Glutamatergic neuron (in vitro differentiated cells): ENCODE results near the gene ASPA. TPM values are rescaled to one million over a fixed set of nuclear protein-coding genes. Genes with fewer than 3 reads are reported as not detected.

Source experiments
- DNase-seq: peaks from one replicate; pipeline ENCODE4 v3.0.0; 2022
- H3K27ac Mint-ChIP-seq: one replicate; pipeline ENCODE4 v1.8.0; 2020; ENCODE audit warnings: mild to moderate bottlenecking, mixed read lengths, inconsistent platforms; ENCODE audit not compliant: unreplicated experiment
- H3K27me3 Mint-ChIP-seq: one replicate; pipeline ENCODE4 v1.8.0; 2020; ENCODE audit warnings: mild to moderate bottlenecking, moderate library complexity, mixed read lengths, inconsistent platforms; ENCODE audit not compliant: unreplicated experiment
- H3K36me3 Mint-ChIP-seq: one replicate; pipeline ENCODE4 v1.8.0; 2020; ENCODE audit warnings: mild to moderate bottlenecking, mixed read lengths, inconsistent platforms; ENCODE audit not compliant: unreplicated experiment
- H3K4me1 Mint-ChIP-seq: one replicate; pipeline ENCODE4 v1.8.0; 2020; ENCODE audit warnings: mild to moderate bottlenecking, low read depth, mixed read lengths, inconsistent platforms; ENCODE audit not compliant: unreplicated experiment
- H3K4me3 Mint-ChIP-seq: one replicate; pipeline ENCODE4 v1.8.0; 2020; ENCODE audit warnings: mild to moderate bottlenecking, mixed read lengths, inconsistent platforms; ENCODE audit not compliant: unreplicated experiment
- H3K9me3 Mint-ChIP-seq: one replicate; pipeline ENCODE4 v1.8.0; 2020; ENCODE audit warnings: mild to moderate bottlenecking, moderate library complexity, mixed read lengths, inconsistent platforms; ENCODE audit not compliant: unreplicated experiment
- CTCF ChIP-seq: fragments of 200-600 bp; sonication (generic); IDR thresholded peaks from one replicate; pipeline ENCODE4 v1.5.0; 2021; ENCODE audit not compliant: partially characterized antibody, unreplicated experiment
- total RNA-seq: library from RNA; stranded (reverse); fragmentation: NEBNext Ultra II Directional; extraction: Animal tissue kit (Norgen Biotek cat#: 25700); gene quantifications from one replicate; pipeline ENCODE4 v1.2.1, GENCODE V29; 2021; ENCODE audit not compliant: unreplicated experiment

ASPA gene
- total RNA-seq, 1 donor from 2014 or later, result not detected

GRCh38 chr17:3545151-3545550 is 69.4 kb downstream of the ASPA start:
- peaks cover 13% of the 10 kb centered on the region for H3K36me3 Mint-ChIP-seq
- no peak overlapping the region for H3K4me3 Mint-ChIP-seq
- no peaks in the 10 kb centered on the region for H3K27me3 Mint-ChIP-seq
- H3K27ac Mint-ChIP-seq, result no peak overlapping the region
- H3K4me1 Mint-ChIP-seq, result no peaks in the 10 kb centered on the region
- H3K9me3 Mint-ChIP-seq, result peaks cover 12% of the 10 kb centered on the region
- no peak for DNase-seq
- no peak for TF ChIP-seq CTCF

GRCh38 chr17:3546521-3546920 is 70.7 kb downstream of the ASPA start:
- Mint-ChIP-seq H3K4me1 (no peaks in the 10 kb centered on the region), H3K27me3 (no peaks in the 10 kb centered on the region), H3K36me3 (peaks cover 11% of the 10 kb centered on the region), H3K9me3 (peaks cover 12% of the 10 kb centered on the region), H3K4me3 (no peak overlapping the region), H3K27ac (no peak overlapping the region)
- DNase-seq, result no peak
- TF ChIP-seq CTCF, result no peak

GRCh38 chr17:3546997-3547396 is 71.2 kb downstream of the ASPA start:
- DNase-seq, result no peak
- peaks cover 12% of the 10 kb centered on the region for H3K9me3 Mint-ChIP-seq
- TF ChIP-seq CTCF, result no peak
- H3K4me3 Mint-ChIP-seq, result no peak overlapping the region
- no peaks in the 10 kb centered on the region for H3K27me3 Mint-ChIP-seq
- no peak overlapping the region for H3K27ac Mint-ChIP-seq
- no peaks in the 10 kb centered on the region for H3K4me1 Mint-ChIP-seq
- peaks cover 8% of the 10 kb centered on the region for H3K36me3 Mint-ChIP-seq

- no peak for DNase-seq
- no peak for TF ChIP-seq CTCF
- peaks cover 12% of the 10 kb centered on the region for H3K9me3 Mint-ChIP-seq
Measured at GRCh38 chr17:3547628-3548027, 71.8 kb downstream of the ASPA start.

GRCh38 chr17:3549610-3550162 is 73.9 kb downstream of the ASPA start:
- Mint-ChIP-seq H3K9me3 (peaks cover 11% of the 10 kb centered on the region), H3K4me1 (no peaks in the 10 kb centered on the region), H3K27ac (peak overlapping the region; percentile 3), H3K4me3 (peak overlapping the region; percentile 3), H3K27me3 (peaks cover 4% of the 10 kb centered on the region), H3K36me3 (peaks cover 8% of the 10 kb centered on the region)
- no peak for TF ChIP-seq CTCF
- DNase-seq, result no peak

More at GRCh38 chr17:3547628-3548027, 71.8 kb downstream of the ASPA start:
- Mint-ChIP-seq H3K27ac (no peak overlapping the region), H3K4me1 (no peaks in the 10 kb centered on the region), H3K4me3 (no peak overlapping the region), H3K36me3 (peaks cover 8% of the 10 kb centered on the region), H3K27me3 (no peaks in the 10 kb centered on the region)
